ENCODE data around the gene COPS6. TPM values are rescaled to one million over a fixed set of nuclear protein-coding genes. Genes with fewer than 3 reads are reported as not detected.

COPS6 gene
- total and polyA plus RNA-seq, 2 of the 4 experiments (the other 2 are of a cell fraction) = 185 to 325 TPM

DNA sequence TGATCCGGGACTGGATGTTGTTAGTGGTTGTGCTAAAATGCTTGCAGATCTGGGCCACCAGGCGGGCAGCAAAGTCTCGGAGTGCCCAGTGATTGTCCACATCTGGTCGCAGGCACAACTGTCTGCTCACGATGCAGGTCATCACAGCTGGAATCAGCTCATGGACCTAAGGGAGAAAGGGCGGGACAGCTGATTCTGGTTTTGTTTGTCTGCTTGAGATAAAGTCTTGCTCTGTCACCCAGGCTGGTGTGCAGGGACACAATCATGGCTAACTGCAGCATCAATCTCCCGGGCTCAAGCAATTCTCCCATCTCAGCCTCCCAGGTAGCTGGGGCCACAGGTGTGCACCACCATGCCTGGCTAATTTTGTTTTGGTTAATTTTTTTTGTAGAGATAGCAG is 22.4 kb downstream of the COPS6 start:
- Histone ChIP-seq H3K9ac (ENCODE audit: low read depth, low read length) (no peak overlapping the region), H2AFZ (replicated peaks; ENCODE audit: low read length, poor library complexity) (no peak overlapping the region), H4K8ac (ENCODE audit: low read depth in 2 of 2, low read length in 2 of 2) (no peak overlapping the region), H3K79me1 (ENCODE audit: low read depth in 1 of 2, low read length in 2 of 2) (peaks cover 0 to 17% of the 10 kb centered on the region in 2 experiments; a peak in 1 of 4 replicates), H3K27me3 (ENCODE audit: control insufficient read depth, insufficient read depth, low read length) (no peaks in the 10 kb centered on the region), H4K5ac (ENCODE audit: low read depth, low read length) (no peak overlapping the region), H4K91ac (ENCODE audit: insufficient read depth, low read depth, low read length) (no peak overlapping the region), H3K14ac (replicated peaks; ENCODE audit: low read depth, low read length) (no peak overlapping the region), H3K18ac (ENCODE audit: low read depth, low read length) (no peak overlapping the region), H3K56ac (ENCODE audit: extremely low read depth, insufficient read depth, low read length) (no peak overlapping the region), H3K36me3 (ENCODE audit: control insufficient read depth, insufficient read depth, low read length) (peaks cover 63% of the 10 kb centered on the region), H3K9me3 (ENCODE audit: control insufficient read depth, insufficient read depth, low read length) (no peaks in the 10 kb centered on the region), H3K9me1 (ENCODE audit: insufficient read depth, low read length) (no peaks in the 10 kb centered on the region), H2BK20ac (ENCODE audit: low read depth, low read length) (no peak overlapping the region), H2AK9ac (replicated peaks; ENCODE audit: low read depth, low read length, poor library complexity) (no peak overlapping the region), H2BK15ac (ENCODE audit: low read depth, low read length) (no peak overlapping the region), H3K4me3 (ENCODE audit: insufficient read depth, low read depth, low read length) (no peak overlapping the region), H3K4me1 (ENCODE audit: control insufficient read depth, insufficient read depth, low read length) (no peaks in the 10 kb centered on the region), H2AK5ac (ENCODE audit: low read depth, low read length) (no peak overlapping the region), H2BK120ac (ENCODE audit: low read depth, low read length) (no peak overlapping the region), H2BK5ac (ENCODE audit: low read depth, low read length, poor library complexity, severe bottlenecking) (no peak overlapping the region), H3K4ac (ENCODE audit: low read depth, low read length) (no peak overlapping the region), H3K27ac (ENCODE audit: insufficient read depth, low read length) (no peak overlapping the region), H3K4me2 (ENCODE audit: low read depth, low read length) (no peak overlapping the region), H3K23ac (ENCODE audit: low read depth, low read length) (no peak overlapping the region), H4K20me1 (ENCODE audit: insufficient read depth, low read length) (no peaks in the 10 kb centered on the region; the same call in 1 of the 2 replicates)
- BruUV-seq (replicated peaks) = no TSS peak
- dilution Hi-C loops (cut with HindIII; ENCODE audit: low sequenced_read_pairs, unreplicated experiment) = no loop called here
- in situ Hi-C loops (cut with MboI; ENCODE audit: low sequenced_read_pairs) = no loop called here
- no peak for TF ChIP-seq POLR2A (IDR thresholded peaks at IDR 0.05; ENCODE audit: low read depth, low read length)
- TF ChIP-seq NFE2L2 (IDR thresholded peaks at IDR 0.05; ENCODE audit: low read depth, low read length) = no peak
- no peak for TF ChIP-seq MAZ (IDR thresholded peaks at IDR 0.05; ENCODE audit: borderline replicate concordance, low read depth, low read length)
- TF ChIP-seq BHLHE40 (IDR thresholded peaks at IDR 0.05; ENCODE audit: low read depth, low read length) = no peak
- no peak for TF ChIP-seq RFX5 (IDR thresholded peaks at IDR 0.05; ENCODE audit: low read depth, low read length)
- no peak for TF ChIP-seq CHD1 (IDR thresholded peaks at IDR 0.05; ENCODE audit: low read depth, low read length)
- TF ChIP-seq RCOR1 (IDR thresholded peaks at IDR 0.05; ENCODE audit: insufficient replicate concordance, low read length) = no peak
- TF ChIP-seq FOS (IDR thresholded peaks at IDR 0.05; ENCODE audit: low read depth, low read length) = no peak
- no peak for TF ChIP-seq SMC3 (IDR thresholded peaks at IDR 0.05; ENCODE audit: low read depth, low read length)
- TF ChIP-seq MAFK (IDR thresholded peaks at IDR 0.05; ENCODE audit: low read depth, low read length) = no peak
- TF ChIP-seq CEBPB (IDR thresholded peaks at IDR 0.05; ENCODE audit: low read depth, low read length) = no peak
- no peak for TF ChIP-seq MXI1 (IDR thresholded peaks at IDR 0.05; ENCODE audit: borderline replicate concordance, low read depth, low read length)
- TF ChIP-seq RAD21 (IDR thresholded peaks at IDR 0.05; ENCODE audit: low read length) = no peak
- no peak for TF ChIP-seq CTCF (conservative IDR thresholded peaks at IDR 0.05; ENCODE audit: low read depth, low read length)
- TF ChIP-seq, protein P1, sequence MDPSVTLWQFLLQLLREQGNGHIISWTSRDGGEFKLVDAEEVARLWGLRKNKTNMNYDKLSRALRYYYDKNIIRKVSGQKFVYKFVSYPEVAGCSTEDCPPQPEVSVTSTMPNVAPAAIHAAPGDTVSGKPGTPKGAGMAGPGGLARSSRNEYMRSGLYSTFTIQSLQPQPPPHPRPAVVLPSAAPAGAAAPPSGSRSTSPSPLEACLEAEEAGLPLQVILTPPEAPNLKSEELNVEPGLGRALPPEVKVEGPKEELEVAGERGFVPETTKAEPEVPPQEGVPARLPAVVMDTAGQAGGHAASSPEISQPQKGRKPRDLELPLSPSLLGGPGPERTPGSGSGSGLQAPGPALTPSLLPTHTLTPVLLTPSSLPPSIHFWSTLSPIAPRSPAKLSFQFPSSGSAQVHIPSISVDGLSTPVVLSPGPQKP (IDR thresholded peaks at IDR 0.05; ENCODE audit: borderline replicate concordance, low read depth, low read length) = no peak
- DNase-seq (no peak), ATAC-seq (ENCODE audit: low read depth) (no peak)
- POLR2A ChIA-PET (ENCODE audit: unreplicated experiment) = interaction anchor here (0.6 kb wide), 1 partner anchor 21 kb away, joined by 8 read pairs; no protein-coding TSS in a partner anchor
- WGBS, 2 experiments (ENCODE audit: extremely low coverage in 2 of 2, insufficient read length in 1 of 2) = 100% methylated on average over 2 of the region's 7 CpGs; no CpG with 5 or more reads in 1 of the 2 experiments
- intact Hi-C loops (cut with micrococcal nuclease) = no loop called here
- CTCF ChIA-PET = interaction anchor here (0.5 kb wide), 1 partner anchor 20 kb away, joined by 3 read pairs; no protein-coding TSS in a partner anchor
